ENCODE results near the gene PPIL3.

Gene PPIL3

DNA sequence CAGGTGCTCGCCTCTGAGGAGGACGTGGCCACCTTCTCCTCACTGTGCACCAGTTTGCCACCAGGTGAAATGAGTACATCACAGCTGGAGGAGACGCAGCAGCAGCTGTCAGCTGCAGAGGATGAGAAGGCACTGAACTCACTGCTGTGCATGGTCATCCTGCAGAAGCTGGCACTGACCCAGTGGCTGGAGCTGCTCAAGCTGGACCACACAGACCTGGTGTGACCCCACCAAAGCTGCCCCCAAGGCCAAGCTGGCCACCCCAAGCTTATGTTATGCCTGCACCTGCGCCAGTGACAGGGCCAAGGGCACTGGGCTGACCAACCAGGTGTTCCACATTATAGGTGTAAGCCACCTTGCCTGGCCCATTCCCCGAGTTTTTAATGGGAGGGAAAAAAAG lies 43.7 kb downstream of the PPIL3 start:
- ATAC-seq: no peak
- TF ChIP-seq, protein P1, sequence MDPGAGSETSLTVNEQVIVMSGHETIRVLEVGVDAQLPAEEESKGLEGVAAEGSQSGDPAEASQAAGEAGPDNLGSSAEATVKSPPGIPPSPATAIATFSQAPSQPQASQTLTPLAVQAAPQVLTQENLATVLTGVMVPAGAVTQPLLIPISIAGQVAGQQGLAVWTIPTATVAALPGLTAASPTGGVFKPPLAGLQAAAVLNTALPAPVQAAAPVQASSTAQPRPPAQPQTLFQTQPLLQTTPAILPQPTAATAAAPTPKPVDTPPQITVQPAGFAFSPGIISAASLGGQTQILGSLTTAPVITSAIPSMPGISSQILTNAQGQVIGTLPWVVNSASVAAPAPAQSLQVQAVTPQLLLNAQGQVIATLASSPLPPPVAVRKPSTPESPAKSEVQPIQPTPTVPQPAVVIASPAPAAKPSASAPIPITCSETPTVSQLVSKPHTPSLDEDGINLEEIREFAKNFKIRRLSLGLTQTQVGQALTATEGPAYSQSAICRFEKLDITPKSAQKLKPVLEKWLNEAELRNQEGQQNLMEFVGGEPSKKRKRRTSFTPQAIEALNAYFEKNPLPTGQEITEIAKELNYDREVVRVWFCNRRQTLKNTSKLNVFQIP (CRISPR knock-in tag; IDR thresholded peaks at IDR 0.05; ENCODE audit: borderline replicate concordance, low read depth): no peak
- no peak for TF ChIP-seq ZNF70 (CRISPR knock-in tag; IDR thresholded peaks at IDR 0.05)
- TF ChIP-seq RARB (CRISPR knock-in tag; IDR thresholded peaks at IDR 0.05): no peak
- no peak for TF ChIP-seq GLIS3 (CRISPR knock-in tag; IDR thresholded peaks at IDR 0.05)
- no peak for TF ChIP-seq ZC3H10 (CRISPR knock-in tag; IDR thresholded peaks at IDR 0.05)
- TF ChIP-seq ARNTL (CRISPR knock-in tag; IDR thresholded peaks at IDR 0.05; ENCODE audit: borderline replicate concordance, low read depth): no peak
- no peak for TF ChIP-seq CSDC2 (CRISPR knock-in tag; IDR thresholded peaks at IDR 0.05)
- TF ChIP-seq, protein P2, sequence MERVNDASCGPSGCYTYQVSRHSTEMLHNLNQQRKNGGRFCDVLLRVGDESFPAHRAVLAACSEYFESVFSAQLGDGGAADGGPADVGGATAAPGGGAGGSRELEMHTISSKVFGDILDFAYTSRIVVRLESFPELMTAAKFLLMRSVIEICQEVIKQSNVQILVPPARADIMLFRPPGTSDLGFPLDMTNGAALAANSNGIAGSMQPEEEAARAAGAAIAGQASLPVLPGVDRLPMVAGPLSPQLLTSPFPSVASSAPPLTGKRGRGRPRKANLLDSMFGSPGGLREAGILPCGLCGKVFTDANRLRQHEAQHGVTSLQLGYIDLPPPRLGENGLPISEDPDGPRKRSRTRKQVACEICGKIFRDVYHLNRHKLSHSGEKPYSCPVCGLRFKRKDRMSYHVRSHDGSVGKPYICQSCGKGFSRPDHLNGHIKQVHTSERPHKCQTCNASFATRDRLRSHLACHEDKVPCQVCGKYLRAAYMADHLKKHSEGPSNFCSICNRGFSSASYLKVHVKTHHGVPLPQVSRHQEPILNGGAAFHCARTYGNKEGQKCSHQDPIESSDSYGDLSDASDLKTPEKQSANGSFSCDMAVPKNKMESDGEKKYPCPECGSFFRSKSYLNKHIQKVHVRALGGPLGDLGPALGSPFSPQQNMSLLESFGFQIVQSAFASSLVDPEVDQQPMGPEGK (CRISPR knock-in tag; IDR thresholded peaks at IDR 0.05; ENCODE audit: borderline replicate concordance): no peak
- TF ChIP-seq, protein P3, sequence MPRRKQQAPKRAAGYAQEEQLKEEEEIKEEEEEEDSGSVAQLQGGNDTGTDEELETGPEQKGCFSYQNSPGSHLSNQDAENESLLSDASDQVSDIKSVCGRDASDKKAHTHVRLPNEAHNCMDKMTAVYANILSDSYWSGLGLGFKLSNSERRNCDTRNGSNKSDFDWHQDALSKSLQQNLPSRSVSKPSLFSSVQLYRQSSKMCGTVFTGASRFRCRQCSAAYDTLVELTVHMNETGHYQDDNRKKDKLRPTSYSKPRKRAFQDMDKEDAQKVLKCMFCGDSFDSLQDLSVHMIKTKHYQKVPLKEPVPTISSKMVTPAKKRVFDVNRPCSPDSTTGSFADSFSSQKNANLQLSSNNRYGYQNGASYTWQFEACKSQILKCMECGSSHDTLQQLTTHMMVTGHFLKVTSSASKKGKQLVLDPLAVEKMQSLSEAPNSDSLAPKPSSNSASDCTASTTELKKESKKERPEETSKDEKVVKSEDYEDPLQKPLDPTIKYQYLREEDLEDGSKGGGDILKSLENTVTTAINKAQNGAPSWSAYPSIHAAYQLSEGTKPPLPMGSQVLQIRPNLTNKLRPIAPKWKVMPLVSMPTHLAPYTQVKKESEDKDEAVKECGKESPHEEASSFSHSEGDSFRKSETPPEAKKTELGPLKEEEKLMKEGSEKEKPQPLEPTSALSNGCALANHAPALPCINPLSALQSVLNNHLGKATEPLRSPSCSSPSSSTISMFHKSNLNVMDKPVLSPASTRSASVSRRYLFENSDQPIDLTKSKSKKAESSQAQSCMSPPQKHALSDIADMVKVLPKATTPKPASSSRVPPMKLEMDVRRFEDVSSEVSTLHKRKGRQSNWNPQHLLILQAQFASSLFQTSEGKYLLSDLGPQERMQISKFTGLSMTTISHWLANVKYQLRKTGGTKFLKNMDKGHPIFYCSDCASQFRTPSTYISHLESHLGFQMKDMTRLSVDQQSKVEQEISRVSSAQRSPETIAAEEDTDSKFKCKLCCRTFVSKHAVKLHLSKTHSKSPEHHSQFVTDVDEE (CRISPR knock-in tag; IDR thresholded peaks at IDR 0.05): no peak
- no peak for TF ChIP-seq BACH2 (CRISPR knock-in tag; IDR thresholded peaks at IDR 0.05; ENCODE audit: borderline replicate concordance)
- TF ChIP-seq TCF4 (CRISPR knock-in tag; IDR thresholded peaks at IDR 0.05; ENCODE audit: borderline replicate concordance): no peak
- no peak for TF ChIP-seq ZFP30 (CRISPR knock-in tag; IDR thresholded peaks at IDR 0.05)
- TF ChIP-seq, protein P4, sequence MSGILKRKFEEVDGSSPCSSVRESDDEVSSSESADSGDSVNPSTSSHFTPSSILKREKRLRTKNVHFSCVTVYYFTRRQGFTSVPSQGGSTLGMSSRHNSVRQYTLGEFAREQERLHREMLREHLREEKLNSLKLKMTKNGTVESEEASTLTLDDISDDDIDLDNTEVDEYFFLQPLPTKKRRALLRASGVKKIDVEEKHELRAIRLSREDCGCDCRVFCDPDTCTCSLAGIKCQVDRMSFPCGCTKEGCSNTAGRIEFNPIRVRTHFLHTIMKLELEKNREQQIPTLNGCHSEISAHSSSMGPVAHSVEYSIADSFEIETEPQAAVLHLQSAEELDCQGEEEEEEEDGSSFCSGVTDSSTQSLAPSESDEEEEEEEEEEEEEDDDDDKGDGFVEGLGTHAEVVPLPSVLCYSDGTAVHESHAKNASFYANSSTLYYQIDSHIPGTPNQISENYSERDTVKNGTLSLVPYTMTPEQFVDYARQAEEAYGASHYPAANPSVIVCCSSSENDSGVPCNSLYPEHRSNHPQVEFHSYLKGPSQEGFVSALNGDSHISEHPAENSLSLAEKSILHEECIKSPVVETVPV (CRISPR knock-in tag; IDR thresholded peaks at IDR 0.05): no peak
- no peak for TF ChIP-seq ZNF8 (CRISPR knock-in tag; IDR thresholded peaks at IDR 0.05)
- TF ChIP-seq TOX (CRISPR knock-in tag; IDR thresholded peaks at IDR 0.05; ENCODE audit: borderline replicate concordance): no peak
- no peak for TF ChIP-seq ZFP3 (CRISPR knock-in tag; IDR thresholded peaks at IDR 0.05)

DNA sequence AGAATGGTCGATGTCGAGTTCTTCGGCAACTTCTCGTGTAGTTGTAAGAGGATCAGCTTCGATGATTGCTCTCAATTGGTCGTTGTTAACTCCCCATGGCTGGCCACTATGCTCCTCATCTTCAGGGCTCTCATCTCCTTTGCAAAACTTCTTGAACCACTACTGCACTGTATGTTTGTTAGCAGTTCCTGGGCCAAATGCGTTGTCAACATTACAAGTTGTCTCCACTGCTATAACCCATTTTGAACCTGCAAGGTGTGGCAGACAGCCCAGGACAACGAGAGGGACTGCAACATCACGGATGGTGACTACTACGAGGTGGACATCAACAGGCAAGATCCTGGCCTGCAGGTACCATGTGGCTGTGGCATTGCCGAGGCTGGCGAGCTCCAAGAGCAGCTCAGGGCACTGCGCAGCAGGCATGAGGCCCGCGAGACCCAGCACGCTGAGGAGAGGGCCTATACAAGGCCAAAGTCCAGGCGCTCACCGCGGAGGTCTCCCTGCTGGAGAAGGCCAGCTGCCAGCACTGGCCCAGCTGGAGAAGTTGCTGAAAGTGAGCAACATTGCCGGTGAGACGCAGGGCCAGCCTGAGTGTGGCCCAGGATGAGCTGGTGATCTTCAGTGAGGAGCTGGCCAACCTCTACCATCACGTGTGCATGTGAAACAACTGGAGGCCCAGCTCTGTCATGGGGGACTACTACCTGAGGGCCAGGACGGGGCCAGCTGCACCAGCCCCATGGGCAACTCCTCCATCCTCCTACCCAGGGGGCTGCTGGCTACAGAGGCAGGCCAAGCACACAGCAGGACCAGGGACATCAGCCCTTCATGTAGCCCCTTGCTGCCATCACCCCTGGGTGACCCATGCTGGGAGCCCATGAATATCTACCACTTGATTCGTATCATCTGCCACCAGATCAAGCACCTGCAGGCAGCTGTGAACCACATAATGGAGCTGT lies 44.6 kb downstream of the PPIL3 start:
- TF ChIP-seq ZFP3 (CRISPR knock-in tag; IDR thresholded peaks at IDR 0.05): no peak
- TF ChIP-seq, protein P5, sequence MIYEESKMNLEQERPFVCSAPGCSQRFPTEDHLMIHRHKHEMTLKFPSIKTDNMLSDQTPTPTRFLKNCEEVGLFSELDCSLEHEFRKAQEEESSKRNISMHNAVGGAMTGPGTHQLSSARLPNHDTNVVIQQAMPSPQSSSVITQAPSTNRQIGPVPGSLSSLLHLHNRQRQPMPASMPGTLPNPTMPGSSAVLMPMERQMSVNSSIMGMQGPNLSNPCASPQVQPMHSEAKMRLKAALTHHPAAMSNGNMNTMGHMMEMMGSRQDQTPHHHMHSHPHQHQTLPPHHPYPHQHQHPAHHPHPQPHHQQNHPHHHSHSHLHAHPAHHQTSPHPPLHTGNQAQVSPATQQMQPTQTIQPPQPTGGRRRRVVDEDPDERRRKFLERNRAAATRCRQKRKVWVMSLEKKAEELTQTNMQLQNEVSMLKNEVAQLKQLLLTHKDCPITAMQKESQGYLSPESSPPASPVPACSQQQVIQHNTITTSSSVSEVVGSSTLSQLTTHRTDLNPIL (CRISPR knock-in tag; IDR thresholded peaks at IDR 0.05; ENCODE audit: low read depth): no peak
- TF ChIP-seq ESRRG (CRISPR knock-in tag; IDR thresholded peaks at IDR 0.05): no peak
- TF ChIP-seq GLIS3 (CRISPR knock-in tag; IDR thresholded peaks at IDR 0.05): no peak
- no peak for TF ChIP-seq RARB (CRISPR knock-in tag; IDR thresholded peaks at IDR 0.05)
- no peak for TF ChIP-seq ZNF8 (CRISPR knock-in tag; IDR thresholded peaks at IDR 0.05)
- no peak for TF ChIP-seq SNAI2 (CRISPR knock-in tag; IDR thresholded peaks at IDR 0.05)
- TF ChIP-seq, protein P1 (CRISPR knock-in tag; IDR thresholded peaks at IDR 0.05; ENCODE audit: borderline replicate concordance, low read depth): no peak
- TF ChIP-seq TCF4 (CRISPR knock-in tag; IDR thresholded peaks at IDR 0.05; ENCODE audit: borderline replicate concordance): no peak
- TF ChIP-seq, protein P3 (CRISPR knock-in tag; IDR thresholded peaks at IDR 0.05): no peak
- no peak for TF ChIP-seq ZNF565 (CRISPR knock-in tag; conservative IDR thresholded peaks at IDR 0.05; ENCODE audit: low read depth)
- no peak for ATAC-seq

Data from SK-N-SH treated with all-trans-retinoic acid at 6 μM for 48 hours (cell line).